Peyer's patch (tissue), 4 donors: ENCODE data around the gene PDE6B.

Experiments
- CTCF ChIP-seq, 6 experiments: fragments of 450-650 bp in 4 of 6; fragments of 200-600 bp in 2 of 6; sonication (generic) in 1 of 6; IDR thresholded peaks; one replicate each; pipeline ENCODE4 v1.5.1; 2017 to 2019; ENCODE audit warnings: antibody characterized with exemption in 6 of 6, mild to moderate bottlenecking in 3 of 6, moderate library complexity in 1 of 6
- POLR2A ChIP-seq, 2 donors: fragments of 450-650 bp; IDR thresholded peaks; one replicate each; pipeline ENCODE4 v1.5.1; 2017; ENCODE audit warnings: antibody characterized with exemption in 2 of 2, mild to moderate bottlenecking in 2 of 2, moderate library complexity in 2 of 2

- TF ChIP-seq POLR2A (IDR thresholded peaks at IDR 0.05) (no peak), CTCF (IDR thresholded peaks at IDR 0.05) (no peak)
Observed at GRCh38 chr4:589219-589963, 36.0 kb upstream of the PDE6B start.
